Prostate gland (tissue), 2 donors: ENCODE data around the gene UNC5C. TPM values are rescaled to one million over a fixed set of nuclear protein-coding genes. Genes with fewer than 3 reads are reported as not detected.

Experiments used
- DNase-seq: peaks from one replicate; pipeline ENCODE4 v3.0.0-alpha.2; 2019; ENCODE audit warnings: low spot score
- H3K27ac ChIP-seq, 2 donors: fragments of 200-600 bp; sonication (generic); 2 replicates each; pipeline ENCODE4 v1.5.1; 2017 to 2019
- H3K27me3 ChIP-seq: fragments of 200-600 bp; sonication (generic); replicated peaks from 2 replicates; pipeline ENCODE4 v1.5.1; 2019; ENCODE audit not compliant: insufficient read depth
- H3K36me3 ChIP-seq, 2 donors: fragments of 200-600 bp; sonication (generic); 1 replicate in 1 of 2; 2 replicates in 1 of 2; pipeline versions ENCODE4 v1.5.1 to v1.8.1; 2017 to 2019
- H3K4me1 ChIP-seq: fragments of 200-600 bp; sonication (generic); replicated peaks from 2 replicates; pipeline ENCODE4 v1.5.1; 2019
- H3K4me3 ChIP-seq, 2 donors: fragments of 200-600 bp; sonication (generic); 2 replicates each; pipeline ENCODE4 v1.5.1; 2017 to 2019
- H3K9me3 ChIP-seq: fragments of 200-600 bp; sonication (generic); 2 replicates; pipeline ENCODE4 v1.5.1; 2017
- CTCF ChIP-seq, 4 experiments: fragments of 200-600 bp in 2 of 4; fragments of 450-650 bp in 2 of 4; sonication (generic) in 2 of 4; IDR thresholded peaks; 1 replicate in 3 of 4; 2 replicates in 1 of 4; pipeline ENCODE4 v1.5.1; 2016 to 2019; ENCODE audit warnings: antibody characterized with exemption in 4 of 4, mild to moderate bottlenecking in 2 of 4, moderate library complexity in 2 of 4
- POLR2A ChIP-seq: fragments of 450-650 bp; IDR thresholded peaks from one replicate; pipeline ENCODE4 v1.6.1; 2016; ENCODE audit warnings: antibody characterized with exemption, mild to moderate bottlenecking
- POLR2AphosphoS5 ChIP-seq: sonication (generic); formaldehyde crosslinking; IDR thresholded peaks from one replicate; pipeline ENCODE4 v1.6.1; 2017; ENCODE audit warnings: antibody characterized with exemption
- WGBS: methylation state at CpG from one replicate; pipeline ENCODE4 v1.1.5; 2018; 5-methylcytosine and 5-hydroxymethylcytosine counted together
- intact Hi-C: fragments of 100-400 bp; cut with DNase I; formaldehyde crosslinking; loops from one replicate; pipeline ENCODE4 v1.14.2; 2022
- total RNA-seq, 2 donors: library from RNA; depleted of rRNA; stranded (reverse); fragments of >200 nt; gene quantifications; one replicate each; pipeline ENCODE4 v1.1.0, GENCODE V29; 2016

Gene UNC5C
- total RNA-seq, 2 donors from 2014 or later = 1.8 to 15.5 TPM

- TF ChIP-seq POLR2A (no peak), CTCF (IDR thresholded peaks at IDR 0.05) (no peak), POLR2AphosphoS5 (no peak)
Observed at GRCh38 chr4:95563638-95564337, 15.0 kb upstream of the UNC5C start.

GRCh38 chr4:95560774-95561173 lies 12.0 kb upstream of the UNC5C start:
- intact Hi-C loops = no loop called here
- Histone ChIP-seq H3K27ac (no peak overlapping the region), H3K27me3 (no peaks in the 10 kb centered on the region), H3K9me3 (no peaks in the 10 kb centered on the region), H3K36me3 (no peaks in the 10 kb centered on the region), H3K4me1 (no peaks in the 10 kb centered on the region), H3K4me3 (no peak overlapping the region)
- TF ChIP-seq POLR2A (no peak), CTCF (IDR thresholded peaks at IDR 0.05) (no peak), POLR2AphosphoS5 (no peak)
- WGBS = 70% methylated on average over 1 of the region's 1 CpG
- no peak for DNase-seq

More at GRCh38 chr4:95563638-95564337, 15.0 kb upstream of the UNC5C start:
- intact Hi-C loops = no loop called here
- Histone ChIP-seq H3K4me1 (no peaks in the 10 kb centered on the region), H3K9me3 (no peaks in the 10 kb centered on the region), H3K27me3 (no peaks in the 10 kb centered on the region), H3K27ac (no peak overlapping the region), H3K36me3 (no peaks in the 10 kb centered on the region), H3K4me3 (no peak overlapping the region)
- no peak for DNase-seq
- WGBS = 90% methylated on average over 2 of the region's 2 CpGs

GRCh38 chr4:95556207-95556859 lies 7.6 kb upstream of the UNC5C start:
- WGBS = 83% methylated on average over 4 of the region's 4 CpGs
- H3K4me3 ChIP-seq = no peak overlapping the region

DNA sequence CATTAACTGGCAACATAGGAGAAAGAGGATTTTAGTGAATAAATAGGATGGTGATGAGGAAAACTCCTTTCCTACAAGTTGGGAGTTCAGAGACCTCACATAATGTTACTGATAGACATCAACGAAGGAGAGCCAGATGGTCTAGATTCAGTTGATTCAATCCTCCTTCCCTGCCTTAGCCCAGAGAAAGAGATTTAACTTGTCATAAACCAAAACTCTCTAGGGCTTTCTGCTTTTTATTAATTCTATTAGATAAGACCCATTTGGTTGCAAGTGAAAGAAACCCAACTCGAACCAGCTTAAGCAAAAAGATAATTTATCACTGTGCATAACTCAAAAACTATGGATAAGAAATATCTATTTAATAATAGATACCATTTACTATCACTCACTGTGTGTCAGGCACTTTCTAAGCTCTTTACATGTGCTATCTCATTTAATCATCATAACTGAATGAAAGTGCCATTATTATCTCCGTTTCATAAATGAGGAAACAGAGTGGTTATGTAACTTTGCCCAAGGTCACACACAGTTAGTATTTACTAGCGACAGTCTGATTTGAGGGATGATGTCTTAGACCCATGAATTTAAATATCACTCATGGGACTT lies 4.3 kb upstream of the UNC5C start:
- no peak for TF ChIP-seq POLR2AphosphoS5
- no peak for TF ChIP-seq CTCF (IDR thresholded peaks at IDR 0.05)
- 69% methylated on average over 4 of the region's 4 CpGs for whole genome bisulfite sequencing
- H3K27ac ChIP-seq = no peak overlapping the region
- H3K27me3 ChIP-seq = no peaks in the 10 kb centered on the region
- no peak for DNase-seq
- no peaks in the 10 kb centered on the region for H3K36me3 ChIP-seq
- intact Hi-C loops = no loop called here
- no peaks in the 10 kb centered on the region for H3K9me3 ChIP-seq
- H3K4me3 ChIP-seq = no peak overlapping the region
- H3K4me1 ChIP-seq = no peaks in the 10 kb centered on the region

More at GRCh38 chr4:95556207-95556859, 7.6 kb upstream of the UNC5C start:
- no peak for DNase-seq
- Histone ChIP-seq H3K36me3 (no peaks in the 10 kb centered on the region), H3K27ac (no peak overlapping the region), H3K4me1 (no peaks in the 10 kb centered on the region), H3K27me3 (no peaks in the 10 kb centered on the region), H3K9me3 (no peaks in the 10 kb centered on the region)
- intact Hi-C loops = no loop called here
- TF ChIP-seq CTCF (IDR thresholded peaks at IDR 0.05) (no peak), POLR2A (no peak), POLR2AphosphoS5 (no peak)
